HG03460 (cell line): ENCODE data around the gene PRKCQ.

Experiments
- ATAC-seq: cut with Tn5 transposase; IDR thresholded peaks from one replicate; pipeline ENCODE4 v1.9.1; 2021; ENCODE audit not compliant: unreplicated experiment

The PRKCQ gene

DNA sequence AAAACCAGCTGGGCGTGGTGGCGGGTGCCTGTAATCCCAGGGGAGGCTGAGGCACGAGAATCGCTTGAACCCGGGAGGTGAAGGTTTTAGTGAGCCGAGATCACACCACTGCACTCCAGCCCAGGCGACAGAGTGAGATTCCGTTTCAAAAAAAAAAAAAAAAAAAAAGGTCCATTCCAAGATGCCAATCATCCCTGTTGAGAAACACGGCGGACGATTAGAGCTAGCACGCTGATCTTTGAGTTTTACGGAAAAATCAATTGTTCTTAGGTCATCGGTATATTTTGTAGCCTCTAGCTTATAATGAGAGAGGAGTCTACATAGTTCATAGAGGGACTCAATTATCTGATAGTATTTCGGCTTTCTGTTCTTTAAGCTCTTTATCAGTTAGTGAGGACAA is 169.2 kb downstream of the PRKCQ start:
- ATAC-seq = no peak

DNA sequence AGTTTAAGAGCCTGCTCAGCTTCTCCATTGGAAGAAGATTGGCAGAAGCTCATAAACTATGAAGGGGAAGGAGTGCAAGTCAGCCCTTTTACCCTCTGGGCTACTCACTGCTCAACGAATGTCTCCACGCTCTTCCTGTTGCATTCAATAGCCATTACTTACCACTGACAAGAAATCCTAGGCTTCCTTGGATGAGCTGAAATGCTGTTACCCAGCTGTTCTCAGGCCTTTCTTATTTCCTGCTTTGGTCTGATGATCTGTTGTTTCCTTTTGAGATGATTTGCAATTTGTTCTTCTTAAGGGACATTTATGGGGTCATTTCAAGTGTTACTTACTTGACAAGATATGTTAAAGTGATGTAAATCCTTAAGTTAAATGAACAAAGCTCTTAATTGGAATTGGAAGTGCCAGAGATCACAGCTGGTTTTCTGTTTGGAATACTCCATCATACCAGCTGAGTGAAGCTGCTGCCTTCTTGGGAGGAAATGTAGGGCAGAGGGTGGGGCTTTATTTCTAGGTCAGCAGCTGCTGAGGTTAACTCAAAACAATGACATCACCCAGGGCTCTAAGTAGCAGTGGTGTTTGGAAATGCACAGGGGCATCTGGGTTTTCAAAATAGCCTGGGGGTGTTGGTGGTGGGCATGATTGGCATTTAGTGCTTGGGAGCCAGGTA is 170.0 kb downstream of the PRKCQ start:
- no peak for ATAC-seq

GRCh38 chr10:6408799-6409198 is 171.3 kb downstream of the PRKCQ start:
- ATAC-seq = no peak

GRCh38 chr10:6407034-6407721 is 172.9 kb downstream of the PRKCQ start:
- ATAC-seq = no peak

DNA sequence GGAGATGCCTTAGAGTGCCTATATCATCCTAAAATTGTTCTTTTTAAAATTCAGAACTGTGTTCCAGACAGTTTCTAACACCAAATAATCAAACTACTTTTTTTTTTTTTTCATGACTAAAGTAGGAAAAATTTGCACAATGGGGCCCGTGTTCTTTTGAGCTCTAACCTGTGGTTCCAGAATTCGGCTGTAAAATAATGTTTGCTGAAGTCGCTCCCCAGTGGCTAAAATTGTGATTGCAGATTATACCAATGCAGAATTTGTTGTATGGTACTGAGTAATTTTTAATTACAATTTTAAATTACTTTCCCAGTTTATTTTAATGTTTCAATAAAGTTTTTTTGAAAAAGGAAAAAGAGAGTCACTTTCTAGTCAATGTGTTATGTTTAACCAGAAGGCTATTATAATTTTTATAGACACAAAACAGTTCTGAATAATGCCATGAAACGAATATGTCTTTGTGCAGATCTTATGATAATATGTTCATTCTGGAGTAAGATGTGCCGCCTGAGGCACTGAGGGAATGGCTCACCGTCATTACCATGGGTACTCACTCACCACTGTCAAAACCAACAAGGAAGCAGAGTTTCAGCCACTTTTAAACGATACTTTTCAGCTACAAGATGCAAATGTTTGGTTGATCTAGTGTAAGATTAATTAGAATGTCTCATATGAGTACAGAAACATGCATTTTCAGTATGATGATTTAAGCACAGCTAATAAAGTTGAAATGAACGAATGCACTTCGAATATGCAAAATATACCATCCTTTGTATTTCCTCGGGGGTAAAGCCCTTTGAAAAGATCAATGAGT is 173.6 kb downstream of the PRKCQ start:
- no peak for ATAC-seq

GRCh38 chr10:6405713-6406112 is 174.4 kb downstream of the PRKCQ start:
- no peak for ATAC-seq

- no peak for ATAC-seq
Measured at GRCh38 chr10:6404127-6405072, 175.7 kb downstream of the PRKCQ start.

DNA sequence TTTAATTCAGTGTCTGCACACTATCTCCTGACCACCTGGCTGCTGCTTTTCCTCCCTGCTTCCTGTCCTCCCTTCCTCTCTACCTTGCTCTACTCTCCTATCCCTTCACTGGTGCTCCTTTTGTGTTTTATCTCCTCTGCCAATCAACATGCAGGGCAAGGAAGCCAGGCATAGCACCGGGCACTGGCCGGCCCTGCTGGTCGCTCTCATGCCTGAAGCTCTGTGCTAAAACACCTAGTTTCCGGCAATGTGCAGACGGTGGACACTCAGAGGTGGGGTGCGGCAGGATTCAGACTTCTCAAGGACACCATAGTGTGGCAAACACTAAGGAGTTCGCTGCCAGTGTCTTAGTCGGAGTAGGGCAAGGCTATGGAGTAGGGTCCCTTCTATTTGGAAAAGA is 177.1 kb downstream of the PRKCQ start:
- ATAC-seq = no peak

DNA sequence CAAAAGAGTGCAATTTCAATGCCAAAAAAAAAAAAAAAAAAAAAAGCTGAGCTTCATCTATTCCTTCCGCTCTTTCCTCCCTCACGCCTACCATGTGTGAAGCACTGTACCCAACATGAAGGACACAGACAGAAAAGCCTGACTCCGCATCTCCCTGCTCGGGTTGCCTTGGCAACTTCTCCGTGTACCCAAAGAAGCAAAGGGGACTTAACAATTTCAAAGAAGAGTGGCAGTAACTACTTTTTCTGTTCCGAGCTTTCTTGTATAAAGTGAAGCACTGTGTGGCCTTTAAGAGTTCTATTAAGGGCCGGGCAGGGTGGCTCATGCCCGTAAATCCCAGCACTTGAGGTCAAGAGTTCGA is 177.7 kb downstream of the PRKCQ start:
- no peak for ATAC-seq

- no peak for ATAC-seq
Measured at GRCh38 chr10:6401558-6402348, 178.3 kb downstream of the PRKCQ start.

DNA sequence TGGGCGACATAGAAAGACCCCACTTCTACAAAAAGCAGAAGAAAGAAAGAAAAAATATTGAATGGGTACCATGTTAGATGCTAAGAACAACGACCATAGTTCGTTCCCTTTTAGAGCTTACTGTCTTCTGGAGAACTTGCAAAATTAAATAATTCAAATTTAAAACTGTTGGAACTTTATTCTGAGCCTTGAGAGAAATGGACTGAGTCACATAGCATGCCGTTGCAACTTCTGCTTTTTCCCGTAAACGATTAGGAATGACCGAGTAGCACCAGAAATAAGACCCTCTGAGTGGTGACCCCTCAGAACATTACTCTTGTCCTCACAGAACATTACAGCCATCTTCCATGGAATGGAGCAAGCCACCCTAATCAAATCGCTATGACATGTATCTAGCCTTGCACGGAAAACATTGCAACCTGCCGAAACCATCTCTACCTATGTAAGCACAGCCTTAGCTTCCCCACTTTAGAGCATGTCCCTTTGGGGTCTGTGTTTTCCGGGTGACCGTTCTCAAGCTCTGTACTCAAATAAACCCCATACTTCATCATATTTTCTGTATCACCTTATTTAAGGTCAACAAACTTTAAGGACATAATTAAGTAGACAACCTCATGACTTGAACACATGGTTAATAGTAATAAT is 179.1 kb downstream of the PRKCQ start:
- ATAC-seq = no peak

- no peak for ATAC-seq
Measured at GRCh38 chr10:6400331-6400730, 179.7 kb downstream of the PRKCQ start.

DNA sequence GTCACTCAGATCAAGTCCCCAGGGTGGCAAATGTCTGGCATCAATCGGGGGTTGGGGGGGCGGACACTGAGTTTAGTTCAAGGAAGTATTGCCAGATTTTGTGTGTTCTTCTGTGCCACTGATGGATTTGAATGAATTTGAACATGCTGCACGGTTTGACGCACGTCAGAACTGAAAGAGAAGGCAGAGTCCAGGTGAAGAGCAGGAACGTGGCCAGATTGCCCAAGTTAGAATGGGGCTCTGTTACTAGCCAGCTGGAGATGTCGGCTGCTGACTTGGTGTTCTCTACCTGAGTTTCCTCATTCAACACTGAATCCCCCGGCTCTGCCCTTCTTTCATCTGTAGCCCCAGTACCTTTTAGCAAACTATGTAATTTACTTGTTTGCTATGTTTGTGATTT is 180.2 kb downstream of the PRKCQ start:
- no peak for ATAC-seq

DNA sequence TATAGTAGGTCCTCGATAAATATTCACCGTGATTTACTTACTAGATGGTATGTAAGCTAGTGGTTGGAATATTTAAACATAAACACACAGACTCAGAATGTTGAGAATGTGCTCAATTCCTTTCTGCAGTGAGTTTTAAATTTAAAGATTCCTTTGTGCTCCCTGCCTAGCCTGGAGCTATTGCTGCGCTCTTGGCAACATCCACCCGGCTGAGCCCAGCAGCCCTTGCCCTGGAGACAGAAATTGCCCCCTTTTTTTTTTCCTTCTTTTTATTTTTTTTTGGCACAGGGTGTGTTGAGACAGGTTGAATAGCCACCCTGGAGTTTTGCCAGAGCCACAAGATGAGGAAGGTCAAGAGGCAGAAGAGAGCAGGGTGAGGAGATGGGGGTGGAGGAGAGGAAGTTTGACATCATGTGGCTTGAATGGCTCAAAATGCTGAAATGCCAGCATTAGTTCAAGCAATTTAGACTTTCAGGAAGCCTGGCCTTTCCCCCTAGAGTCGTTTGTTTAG is 180.8 kb downstream of the PRKCQ start:
- ATAC-seq = no peak

- ATAC-seq = no peak
Measured at GRCh38 chr10:6398399-6398798, 181.7 kb downstream of the PRKCQ start.

DNA sequence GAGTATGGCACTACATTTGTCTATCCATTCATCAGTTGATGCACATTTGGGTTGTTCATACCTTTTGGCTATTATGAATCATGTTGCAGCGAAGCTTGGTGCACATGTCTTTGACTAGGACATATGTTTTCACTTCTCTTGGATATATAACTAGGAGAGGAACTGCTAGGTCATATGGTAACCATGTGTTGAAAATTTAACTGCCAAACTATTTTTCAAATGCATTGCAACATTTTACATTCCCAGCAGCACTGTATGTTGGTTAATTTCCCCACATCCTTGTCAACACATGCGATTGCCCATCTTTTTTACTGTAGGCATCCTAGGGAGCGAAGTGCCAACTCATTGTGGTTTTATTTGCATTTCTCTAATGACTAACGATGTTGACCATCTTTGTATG is 183.4 kb downstream of the PRKCQ start:
- ATAC-seq = no peak

DNA sequence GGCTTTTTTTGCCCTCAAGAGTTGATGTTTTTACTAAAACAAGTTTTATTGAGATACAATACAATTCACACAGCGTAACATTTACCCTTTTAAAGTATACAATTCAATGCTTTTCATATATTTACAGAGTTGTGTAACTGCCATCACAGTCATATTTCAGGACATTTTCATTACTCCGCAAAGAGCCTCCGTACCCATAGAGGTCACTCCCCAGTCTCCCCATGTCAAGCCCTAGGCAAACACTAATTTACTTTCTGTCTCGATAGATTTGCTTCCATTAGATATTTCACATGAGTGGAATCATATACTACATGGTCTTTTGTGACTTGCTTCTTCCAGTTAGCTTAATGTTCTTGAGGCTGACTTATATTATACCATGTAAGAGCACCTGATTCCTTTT is 183.8 kb downstream of the PRKCQ start:
- no peak for ATAC-seq

- no peak for ATAC-seq
Measured at GRCh38 chr10:6395606-6396005, 184.5 kb downstream of the PRKCQ start.

DNA sequence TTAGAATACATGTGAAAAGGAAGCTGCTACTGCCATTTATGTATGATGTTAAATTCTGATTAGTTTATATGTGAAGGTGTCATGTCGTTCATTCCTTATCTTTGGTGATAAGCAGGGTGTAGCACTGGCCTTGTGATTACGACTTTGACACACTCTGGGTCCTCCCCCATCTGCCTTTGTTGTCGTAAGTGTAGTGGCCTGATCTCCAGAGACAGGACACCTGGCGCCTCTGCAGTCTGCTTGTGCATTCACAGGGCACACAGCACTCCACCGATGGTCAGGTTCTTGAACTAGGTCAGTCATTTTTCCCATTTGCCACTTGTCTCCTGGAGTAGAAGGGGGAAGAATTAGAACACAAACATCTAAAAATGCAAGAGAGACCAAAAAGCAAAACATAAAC is 186.0 kb downstream of the PRKCQ start:
- no peak for ATAC-seq

- ATAC-seq = no peak
Measured at GRCh38 chr10:6393168-6393567, 186.9 kb downstream of the PRKCQ start.
